Endothelial cell of umbilical vein (primary cell): ENCODE results near the gene SLC51B. TPM values are rescaled to one million over a fixed set of nuclear protein-coding genes. Genes with fewer than 3 reads are reported as not detected.

Source experiments
- BruUV-seq: library from RNA; stranded (reverse); fragments of 400-500 nt; replicated peaks from 2 replicates; lab custom pipeline; 2021; lab: Mats Ljungman, UMichigan
- CTCF ChIA-PET: fragments of 300-600, 350-600 bp; sonication (Branson Sonifier 250); formaldehyde crosslinking; loops from one replicate; lab custom pipeline; 2021; ENCODE audit warnings: antibody characterized with exemption, inconsistent platforms; lab: Charles Lee
- POLR2A ChIA-PET: fragments of 300-600, 350-600 bp; sonication (Branson Sonifier 250); formaldehyde crosslinking; loops from one replicate; lab custom pipeline; 2021; ENCODE audit warnings: antibody characterized with exemption, inconsistent platforms; lab: Charles Lee
- DNase-seq: peaks from one replicate; pipeline ENCODE4 v3.0.0-alpha.2; 2011; ENCODE audit warnings: low read depth, low spot score
- FAIRE-seq: peaks from 2 replicates; lab custom pipeline; 2011; peaks lifted over from hg19 to GRCh38; lab: Jason Lieb, UNC
- H2AFZ ChIP-seq: 2 replicates; pipeline ENCODE4 v1.6.0; 2012; ENCODE audit warnings: low read depth, low read length, control low read depth, inconsistent platforms
- H3K27ac ChIP-seq: 2 replicates; pipeline ENCODE4 v1.5.1; 2011; ENCODE audit warnings: low read depth, mild to moderate bottlenecking, control low read depth, low read length, moderate library complexity; ENCODE audit not compliant: insufficient read depth
- H3K27me3 ChIP-seq, 2 experiments: 2 replicates each; pipeline versions ENCODE4 v1.6.0 to v1.6.1; 2011; ENCODE audit warnings: low read length in 2 of 2, mixed read lengths in 1 of 2; ENCODE audit not compliant: control insufficient read depth in 2 of 2, insufficient read depth in 2 of 2
- H3K36me3 ChIP-seq, 2 experiments: 2 replicates in 1 of 2; 3 replicates in 1 of 2; pipeline ENCODE4 v1.5.1; 2011; ENCODE audit warnings: low read length in 2 of 2, mild to moderate bottlenecking in 1 of 2, moderate library complexity in 1 of 2; ENCODE audit not compliant: control insufficient read depth in 2 of 2, insufficient read depth in 2 of 2; ENCODE audit errors: extremely low read depth in 1 of 2
- H3K4me1 ChIP-seq: 3 replicates; pipeline ENCODE4 v1.5.1; 2011; ENCODE audit warnings: mild to moderate bottlenecking, low read length; ENCODE audit not compliant: control insufficient read depth, insufficient read depth; ENCODE audit errors: extremely low read depth
- H3K4me2 ChIP-seq: 2 replicates; pipeline ENCODE4 v1.6.1; 2011; ENCODE audit warnings: low read length, control low read depth, mixed read lengths; ENCODE audit not compliant: insufficient read depth
- H3K4me3 ChIP-seq, 3 experiments: fragments of 200-600 bp in 1 of 3; sonication (generic), shearing (Covaris generic) in 1 of 3; replicated peaks in 1 of 3; 2 replicates each; pipeline ENCODE4 v1.5.1; 2011 to 2016; ENCODE audit warnings: control low read depth in 3 of 3, low read length in 3 of 3, mild to moderate bottlenecking in 2 of 3, inconsistent platforms in 1 of 3, low read depth in 1 of 3, moderate library complexity in 1 of 3; ENCODE audit not compliant: insufficient read depth in 1 of 3
- H3K79me2 ChIP-seq: 2 replicates; pipeline ENCODE4 v1.6.0; 2012; ENCODE audit warnings: low read length, inconsistent platforms; ENCODE audit not compliant: control insufficient read depth, insufficient read depth
- H3K9ac ChIP-seq: replicated peaks from 2 replicates; pipeline ENCODE3; 2011; ENCODE audit warnings: low read length, control low read depth; ENCODE audit not compliant: insufficient read depth; ENCODE audit errors: extremely low read depth
- H3K9me1 ChIP-seq: replicated peaks from 3 replicates; pipeline ENCODE4 v1.6.0; 2011; ENCODE audit warnings: mild to moderate bottlenecking, low read length; ENCODE audit not compliant: control insufficient read depth, insufficient read depth; ENCODE audit errors: extremely low read depth
- H3K9me3 ChIP-seq: replicated peaks from 2 replicates; pipeline ENCODE4 v1.5.1; 2012; ENCODE audit warnings: low read length, inconsistent platforms; ENCODE audit not compliant: control insufficient read depth, insufficient read depth
- H4K20me1 ChIP-seq: replicated peaks from 2 replicates; pipeline ENCODE3; 2011; ENCODE audit warnings: mild to moderate bottlenecking, low read length; ENCODE audit not compliant: control insufficient read depth, insufficient read depth; ENCODE audit errors: extremely low read depth
- EZH2 ChIP-seq: IDR thresholded peaks from 2 replicates; pipeline ENCODE4 v1.6.1; 2012; ENCODE audit warnings: borderline replicate concordance, low read depth, mild to moderate bottlenecking, moderate library complexity, low read length, inconsistent platforms; ENCODE audit not compliant: severe bottlenecking
- FOS ChIP-seq: IDR thresholded peaks from 2 replicates; pipeline ENCODE4 v1.6.1; 2011; ENCODE audit warnings: mild to moderate bottlenecking, low read length, moderate library complexity, borderline replicate concordance; ENCODE audit not compliant: insufficient read depth
- GATA2 ChIP-seq: IDR thresholded peaks from 2 replicates; pipeline ENCODE4 v1.7.0; 2011; ENCODE audit warnings: low read depth, mild to moderate bottlenecking, moderate library complexity, mixed read lengths, low read length; ENCODE audit not compliant: insufficient read length, insufficient read depth
- JUN ChIP-seq: IDR thresholded peaks from 2 replicates; pipeline ENCODE4 v1.6.1; 2011; ENCODE audit warnings: borderline replicate concordance, low read depth; ENCODE audit not compliant: insufficient read length, insufficient read depth
- MYC ChIP-seq: IDR thresholded peaks from one replicate; pipeline ENCODE4 v1.6.1; 2011; ENCODE audit warnings: mild to moderate bottlenecking, low read depth, low read length
- POLR2A ChIP-seq: IDR thresholded peaks from 2 replicates; pipeline ENCODE4 v1.6.1; 2012; ENCODE audit warnings: low read depth, mild to moderate bottlenecking, control low read depth, low read length
- POLR2AphosphoS5 ChIP-seq: IDR thresholded peaks from 2 replicates; pipeline ENCODE4 v1.6.1; 2012; ENCODE audit warnings: low read depth, mild to moderate bottlenecking, control low read depth, low read length, moderate library complexity; ENCODE audit not compliant: insufficient read depth
- dilution Hi-C: fragments of 300-500 bp; cut with MboI; formaldehyde crosslinking; loops from one replicate; pipeline ENCODE4 v1.15.0; 2019; ENCODE audit warnings: low sequenced_read_pairs; ENCODE audit not compliant: extremely low pct_ligation_motif_present
- intact Hi-C: fragments of 100-400 bp; cut with micrococcal nuclease; formaldehyde crosslinking; loops from one replicate; pipeline ENCODE4 v1.10.0; 2022
- polyA plus RNA-seq, 4 experiments: library from polyadenylated mRNA; depleted of rRNA in 3 of 4; stranded (reverse) in 3 of 4; unstranded in 1 of 4; fragments of >200 nt; gene quantifications; 2 replicates each; pipeline versions ENCODE4 v1.2.1 to v1.2.3, GENCODE V29; 2011 to 2012; ENCODE audit warnings: missing spikeins in 1 of 4
- total RNA-seq: library from RNA; stranded (reverse); gene quantifications from 2 replicates; pipeline ENCODE4 v1.2.3, GENCODE V29; 2021
- TF ChIP-seq, protein P1 (sequence below): IDR thresholded peaks from 2 replicates; pipeline ENCODE4 v1.6.1; 2011; ENCODE audit not compliant: insufficient read depth, insufficient read length
- TF ChIP-seq, protein P2 (sequence below), 2 donors: IDR thresholded peaks; 1 replicate in 1 of 2; 2 replicates in 1 of 2; pipeline ENCODE4 v1.5.1; 2011; ENCODE audit warnings: low read length in 2 of 2, mild to moderate bottlenecking in 2 of 2, moderate library complexity in 2 of 2, control low read depth in 1 of 2, inconsistent platforms in 1 of 2, low read depth in 1 of 2; ENCODE audit not compliant: insufficient read depth in 1 of 2; ENCODE audit errors: extremely low read depth in 1 of 2

SLC51B gene
- total and polyA plus RNA-seq, 2 donors (not counting 3 experiments of a cell fraction or from before 2014, with no cell fraction given): not detected

DNA sequence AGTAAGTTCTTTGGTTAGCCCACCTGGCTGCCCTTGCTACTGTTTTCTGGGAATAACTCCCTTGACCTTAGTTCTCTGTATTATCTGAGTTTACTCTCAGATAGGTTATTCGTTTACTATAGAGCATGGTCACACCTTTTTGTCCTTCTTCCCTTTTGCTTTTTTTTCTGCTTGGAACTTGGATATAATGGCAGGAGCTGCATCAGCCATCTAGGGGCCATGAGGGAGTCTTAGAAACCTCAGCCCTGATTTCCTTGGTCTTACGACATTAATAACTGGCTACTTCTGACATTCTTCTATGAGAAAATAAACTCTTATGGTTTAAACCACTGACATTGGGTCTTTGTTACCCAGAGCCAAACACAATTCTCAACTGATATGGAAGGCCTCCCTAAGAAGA lies 3.4 kb upstream of the SLC51B start:
- ChIA-PET POLR2A (no interaction called here), CTCF (interaction anchor here (2.4 kb wide), 1 partner anchor 60 kb away, joined by 15 read pairs; no protein-coding TSS in a partner anchor)
- FAIRE-seq (no peak), DNase-seq (no peak)
- Histone ChIP-seq H3K4me2 (no peak overlapping the region), H3K79me2 (no peaks in the 10 kb centered on the region), H3K9me1 (no peaks in the 10 kb centered on the region), H3K9ac (no peak overlapping the region), H3K9me3 (no peaks in the 10 kb centered on the region), H3K27me3 (no peaks in the 10 kb centered on the region), H4K20me1 (no peaks in the 10 kb centered on the region), H3K4me3 (no peak overlapping the region), H2AFZ (no peak overlapping the region), H3K36me3 (no peaks in the 10 kb centered on the region), H3K27ac (no peak overlapping the region), H3K4me1 (no peaks in the 10 kb centered on the region)
- intact Hi-C loops (no loop called here), dilution Hi-C loops (no loop called here)
- no TSS peak for BruUV-seq
- TF ChIP-seq POLR2AphosphoS5 (no peak), EZH2 (no peak), GATA2 (no peak), JUN (no peak), FOS (no peak), POLR2A (no peak), MYC (no peak)
- TF ChIP-seq, protein P1, sequence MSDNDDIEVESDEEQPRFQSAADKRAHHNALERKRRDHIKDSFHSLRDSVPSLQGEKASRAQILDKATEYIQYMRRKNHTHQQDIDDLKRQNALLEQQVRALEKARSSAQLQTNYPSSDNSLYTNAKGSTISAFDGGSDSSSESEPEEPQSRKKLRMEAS: no peak
- TF ChIP-seq, protein P2, sequence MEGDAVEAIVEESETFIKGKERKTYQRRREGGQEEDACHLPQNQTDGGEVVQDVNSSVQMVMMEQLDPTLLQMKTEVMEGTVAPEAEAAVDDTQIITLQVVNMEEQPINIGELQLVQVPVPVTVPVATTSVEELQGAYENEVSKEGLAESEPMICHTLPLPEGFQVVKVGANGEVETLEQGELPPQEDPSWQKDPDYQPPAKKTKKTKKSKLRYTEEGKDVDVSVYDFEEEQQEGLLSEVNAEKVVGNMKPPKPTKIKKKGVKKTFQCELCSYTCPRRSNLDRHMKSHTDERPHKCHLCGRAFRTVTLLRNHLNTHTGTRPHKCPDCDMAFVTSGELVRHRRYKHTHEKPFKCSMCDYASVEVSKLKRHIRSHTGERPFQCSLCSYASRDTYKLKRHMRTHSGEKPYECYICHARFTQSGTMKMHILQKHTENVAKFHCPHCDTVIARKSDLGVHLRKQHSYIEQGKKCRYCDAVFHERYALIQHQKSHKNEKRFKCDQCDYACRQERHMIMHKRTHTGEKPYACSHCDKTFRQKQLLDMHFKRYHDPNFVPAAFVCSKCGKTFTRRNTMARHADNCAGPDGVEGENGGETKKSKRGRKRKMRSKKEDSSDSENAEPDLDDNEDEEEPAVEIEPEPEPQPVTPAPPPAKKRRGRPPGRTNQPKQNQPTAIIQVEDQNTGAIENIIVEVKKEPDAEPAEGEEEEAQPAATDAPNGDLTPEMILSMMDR (IDR thresholded peaks at IDR 0.05; ENCODE audit: extremely low read depth in 1 of 2, insufficient read depth in 1 of 2, low read depth in 1 of 2, low read length in 2 of 2): no peak
